Parathyroid adenoma (tissue), 2 donors: ENCODE data around the gene LAMA5.

Experiments used
- H2AFZ ChIP-seq: fragments of 300-600 bp; sonication (generic); one replicate; pipeline ENCODE4 v1.7.0; 2017; ENCODE audit warnings: antibody characterized with exemption, mild to moderate bottlenecking
- H3K27ac ChIP-seq: fragments of 300-600 bp; sonication (generic); one replicate; pipeline ENCODE4 v1.7.0; 2017
- H3K27me3 ChIP-seq: fragments of 300-600 bp; sonication (generic); one replicate; pipeline ENCODE4 v1.7.0; 2017; ENCODE audit warnings: low read length; ENCODE audit not compliant: control insufficient read depth, insufficient read depth
- H3K36me3 ChIP-seq: fragments of 300-600 bp; sonication (generic); one replicate; pipeline ENCODE4 v1.7.0; 2017; ENCODE audit warnings: low read length; ENCODE audit not compliant: control insufficient read depth, insufficient read depth
- H3K4me1 ChIP-seq: fragments of 300-600 bp; sonication (generic); one replicate; pipeline ENCODE4 v1.7.0; 2017; ENCODE audit warnings: control low read depth
- H3K4me2 ChIP-seq: fragments of 300-600 bp; sonication (generic); one replicate; pipeline ENCODE4 v1.7.0; 2017; ENCODE audit warnings: low read length
- H3K4me3 ChIP-seq: fragments of 300-600 bp; sonication (generic); one replicate; pipeline ENCODE4 v1.7.0; 2017; ENCODE audit warnings: low read depth, low read length
- H3K79me2 ChIP-seq: fragments of 300-600 bp; sonication (generic); one replicate; pipeline ENCODE4 v1.7.0; 2017; ENCODE audit warnings: control low read depth
- H3K9ac ChIP-seq: fragments of 300-600 bp; sonication (generic); one replicate; pipeline ENCODE4 v1.7.0; 2017; ENCODE audit warnings: mild to moderate bottlenecking
- H3K9me3 ChIP-seq: fragments of 300-600 bp; sonication (generic); one replicate; pipeline ENCODE4 v1.7.0; 2017; ENCODE audit warnings: low read length; ENCODE audit not compliant: control insufficient read depth
- CTCF ChIP-seq: fragments of 300-600 bp; sonication (generic); IDR thresholded peaks from one replicate; pipeline ENCODE4 v1.7.0; 2017; ENCODE audit warnings: antibody characterized with exemption, mild to moderate bottlenecking
- donor health status: primary hyperparathyroidism.

LAMA5 gene

GRCh38 chr20:62362991-62363919, 3.9 kb downstream of the LAMA5 start:
- Histone ChIP-seq H3K4me1 (peaks cover 26% of the 10 kb centered on the region), H3K4me2 (no peak overlapping the region), H3K27ac (no peak overlapping the region), H3K4me3 (no peak overlapping the region), H3K79me2 (peaks cover 2% of the 10 kb centered on the region), H3K27me3 (no peaks in the 10 kb centered on the region), H3K9ac (no peak overlapping the region), H2AFZ (no peak overlapping the region), H3K9me3 (no peaks in the 10 kb centered on the region), H3K36me3 (no peaks in the 10 kb centered on the region)
- no peak for TF ChIP-seq CTCF

GRCh38 chr20:62362590-62362940, 4.5 kb downstream of the LAMA5 start:
- no peak overlapping the region for H2AFZ ChIP-seq
- H3K4me2 ChIP-seq = no peak overlapping the region
- no peak overlapping the region for H3K9ac ChIP-seq
- H3K4me3 ChIP-seq = no peak overlapping the region
- H3K27ac ChIP-seq = no peak overlapping the region
- no peaks in the 10 kb centered on the region for H3K27me3 ChIP-seq
- H3K79me2 ChIP-seq = peaks cover 2% of the 10 kb centered on the region
- peaks cover 21% of the 10 kb centered on the region for H3K4me1 ChIP-seq
- no peak for TF ChIP-seq CTCF
- no peaks in the 10 kb centered on the region for H3K36me3 ChIP-seq
- no peaks in the 10 kb centered on the region for H3K9me3 ChIP-seq

- Histone ChIP-seq H3K9ac (no peak overlapping the region), H3K36me3 (no peaks in the 10 kb centered on the region), H3K27ac (no peak overlapping the region), H3K9me3 (no peaks in the 10 kb centered on the region), H3K4me1 (peaks cover 23% of the 10 kb centered on the region), H2AFZ (no peak overlapping the region), H3K4me3 (no peak overlapping the region), H3K27me3 (no peaks in the 10 kb centered on the region), H3K79me2 (peaks cover 2% of the 10 kb centered on the region), H3K4me2 (no peak overlapping the region)
- no peak for TF ChIP-seq CTCF
Observed at GRCh38 chr20:62361799-62362589, 5.1 kb downstream of the LAMA5 start.

- Histone ChIP-seq H3K4me3 (no peak overlapping the region), H3K4me1 (peaks cover 29% of the 10 kb centered on the region), H3K27me3 (no peaks in the 10 kb centered on the region), H3K9me3 (no peaks in the 10 kb centered on the region), H3K4me2 (no peak overlapping the region), H2AFZ (no peak overlapping the region), H3K36me3 (no peaks in the 10 kb centered on the region), H3K79me2 (no peaks in the 10 kb centered on the region), H3K9ac (no peak overlapping the region), H3K27ac (no peak overlapping the region)
- TF ChIP-seq CTCF = no peak
Observed at GRCh38 chr20:62360854-62361798, 6.0 kb downstream of the LAMA5 start.
